PC-3 (cell line): ENCODE results near the gene EPHB1.

Experiments used
- EZH2 ChIP-seq: fragments of 300-600 bp; sonication (generic); IDR thresholded peaks from one replicate; pipeline ENCODE4 v1.6.1; 2017; ENCODE audit warnings: antibody characterized with exemption, mild to moderate bottlenecking, low read length; ENCODE audit not compliant: unreplicated experiment
- EZH2phosphoT487 ChIP-seq: fragments of 300-600 bp; sonication (generic); IDR thresholded peaks from 2 replicates; pipeline ENCODE4 v1.6.1; 2018; ENCODE audit warnings: mild to moderate bottlenecking, antibody characterized with exemption, low read length, borderline replicate concordance
- TF ChIP-seq, protein P1 (sequence below): fragments of 300-600 bp; sonication (generic); conservative IDR thresholded peaks from 2 replicates; pipeline ENCODE4 v1.5.1; 2017; ENCODE audit warnings: antibody characterized with exemption, low read depth, mild to moderate bottlenecking, low read length

DNA sequence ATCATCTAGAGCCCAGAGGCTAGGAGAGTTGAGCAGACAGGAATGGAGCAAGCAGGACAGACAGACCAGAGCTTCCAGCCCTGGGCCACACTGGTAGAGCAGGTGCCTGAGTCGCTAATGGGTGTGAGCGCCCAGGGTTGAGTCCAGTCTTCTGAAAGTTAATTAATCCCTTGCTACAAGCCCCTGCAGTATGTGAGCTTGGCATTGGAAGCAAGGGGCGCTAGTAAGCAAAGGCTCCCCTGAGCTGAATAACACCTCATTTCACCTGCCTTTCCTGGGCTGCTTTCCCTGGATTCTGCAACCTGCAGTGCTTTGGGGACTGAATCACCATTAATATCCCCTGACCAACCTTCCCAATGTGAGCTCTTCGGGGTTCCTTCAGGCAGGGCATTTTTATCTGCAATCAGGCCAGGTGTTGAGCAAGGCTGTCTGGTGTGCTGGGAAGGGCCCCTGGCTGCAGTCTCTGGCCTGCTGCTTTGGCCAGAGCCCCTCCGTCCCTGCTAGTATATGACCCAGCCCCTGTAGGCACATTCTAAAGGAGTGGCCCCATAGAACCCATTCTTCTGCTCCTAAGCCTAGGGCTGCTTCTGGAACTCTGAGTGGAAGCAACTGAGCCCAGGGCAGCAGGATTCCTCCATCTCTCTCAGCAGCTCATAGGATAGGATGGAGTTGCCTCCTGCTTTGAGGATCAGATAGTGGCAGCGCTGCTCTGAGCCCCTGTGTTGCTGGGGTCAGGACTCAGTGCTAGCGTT is 45.1 kb upstream of the EPHB1 start:
- TF ChIP-seq, protein P1, sequence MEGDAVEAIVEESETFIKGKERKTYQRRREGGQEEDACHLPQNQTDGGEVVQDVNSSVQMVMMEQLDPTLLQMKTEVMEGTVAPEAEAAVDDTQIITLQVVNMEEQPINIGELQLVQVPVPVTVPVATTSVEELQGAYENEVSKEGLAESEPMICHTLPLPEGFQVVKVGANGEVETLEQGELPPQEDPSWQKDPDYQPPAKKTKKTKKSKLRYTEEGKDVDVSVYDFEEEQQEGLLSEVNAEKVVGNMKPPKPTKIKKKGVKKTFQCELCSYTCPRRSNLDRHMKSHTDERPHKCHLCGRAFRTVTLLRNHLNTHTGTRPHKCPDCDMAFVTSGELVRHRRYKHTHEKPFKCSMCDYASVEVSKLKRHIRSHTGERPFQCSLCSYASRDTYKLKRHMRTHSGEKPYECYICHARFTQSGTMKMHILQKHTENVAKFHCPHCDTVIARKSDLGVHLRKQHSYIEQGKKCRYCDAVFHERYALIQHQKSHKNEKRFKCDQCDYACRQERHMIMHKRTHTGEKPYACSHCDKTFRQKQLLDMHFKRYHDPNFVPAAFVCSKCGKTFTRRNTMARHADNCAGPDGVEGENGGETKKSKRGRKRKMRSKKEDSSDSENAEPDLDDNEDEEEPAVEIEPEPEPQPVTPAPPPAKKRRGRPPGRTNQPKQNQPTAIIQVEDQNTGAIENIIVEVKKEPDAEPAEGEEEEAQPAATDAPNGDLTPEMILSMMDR, result no peak
- TF ChIP-seq EZH2phosphoT487, result no peak
- TF ChIP-seq EZH2, result no peak
